HG03175 (cell line): Measurements from ENCODE around the gene RPTOR.
"Not testable (repeated sequence)": the region's sequence is repeated elsewhere in the genome, so short reads cannot be mapped to it uniquely, and the experiment has no call there.

Experiments used
- ATAC-seq: cut with Tn5 transposase; IDR thresholded peaks from one replicate; pipeline ENCODE4 v1.9.1; 2021; ENCODE audit warnings: mild to moderate bottlenecking, moderate library complexity; ENCODE audit not compliant: unreplicated experiment

The RPTOR gene

GRCh38 chr17:80790981-80791742 is 246.5 kb downstream of the RPTOR start:
- no peak for ATAC-seq

DNA sequence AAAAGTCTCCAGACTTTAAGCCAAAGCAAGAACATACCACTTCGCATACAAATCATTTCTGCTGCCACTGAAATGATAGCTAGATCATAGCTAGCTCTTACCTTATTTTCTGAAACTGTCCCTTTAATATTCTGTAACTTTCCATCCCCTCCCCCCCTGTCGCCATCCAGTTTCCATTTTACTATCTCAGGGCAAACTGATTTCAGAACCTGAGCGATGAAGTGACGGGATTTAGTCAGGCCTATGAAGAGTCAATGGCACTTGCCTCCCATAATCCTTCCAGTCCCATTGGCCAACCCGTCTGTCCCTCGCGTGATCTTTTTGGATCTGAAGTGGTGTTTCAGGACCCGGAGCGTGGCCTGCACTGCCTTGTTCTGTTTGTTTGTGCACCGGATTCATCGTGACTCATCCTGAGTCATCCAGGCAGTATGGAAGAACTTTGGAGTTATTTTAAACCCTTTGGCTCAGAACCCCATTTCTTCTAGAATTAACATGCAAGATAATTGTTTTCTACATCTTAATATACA is 247.2 kb downstream of the RPTOR start:
- no peak for ATAC-seq

GRCh38 chr17:80792373-80792781 is 247.7 kb downstream of the RPTOR start:
- no peak for ATAC-seq

GRCh38 chr17:80793421-80793820 is 248.8 kb downstream of the RPTOR start:
- no peak for ATAC-seq

DNA sequence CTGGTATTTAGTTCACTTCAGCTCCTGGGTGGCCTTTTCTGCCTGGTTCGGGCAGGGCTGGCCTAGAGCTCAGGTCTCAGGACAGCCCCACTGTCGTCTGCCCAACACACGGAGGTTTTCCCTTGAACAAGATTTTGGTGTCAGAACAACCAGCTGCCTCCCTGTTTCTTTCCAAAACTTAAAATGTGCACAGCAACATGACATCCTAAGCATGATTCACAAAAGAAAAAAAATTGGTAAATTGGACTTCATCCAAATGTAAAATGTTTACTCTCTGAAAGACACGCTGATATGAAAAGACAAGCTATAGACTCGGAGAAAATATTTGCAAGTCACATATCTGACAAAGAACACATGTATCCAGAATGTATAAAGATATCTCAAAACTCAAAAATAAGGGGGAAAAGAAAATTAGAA is 249.2 kb downstream of the RPTOR start:
- no peak for ATAC-seq

GRCh38 chr17:80794281-80795089 is 249.8 kb downstream of the RPTOR start:
- no peak for ATAC-seq

DNA sequence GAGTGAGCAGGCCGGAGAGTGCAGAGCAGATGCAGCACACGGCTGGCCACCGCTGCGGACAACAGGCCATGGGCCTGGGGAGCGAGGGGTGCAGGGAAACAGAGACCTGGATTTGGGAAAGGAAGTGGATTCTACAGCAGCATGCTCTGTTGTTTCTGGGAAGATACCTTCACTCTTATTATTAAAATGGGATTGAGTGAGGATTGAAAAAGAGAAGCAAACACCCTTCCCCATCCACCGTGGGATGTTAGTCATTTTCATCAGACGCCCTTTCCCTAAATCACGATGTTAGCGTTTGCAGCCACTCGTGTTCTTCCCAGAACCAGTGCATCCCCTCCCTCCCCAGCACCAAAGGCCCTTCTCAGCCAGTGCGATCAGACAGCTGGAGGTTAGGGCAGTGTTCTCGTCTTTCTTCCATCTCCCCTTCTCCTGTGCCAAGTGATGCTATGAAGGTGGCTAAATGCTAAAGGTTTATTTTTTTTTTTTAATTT is 250.5 kb downstream of the RPTOR start:
- no peak for ATAC-seq

GRCh38 chr17:80795754-80796153 is 251.1 kb downstream of the RPTOR start:
- no peak for ATAC-seq

DNA sequence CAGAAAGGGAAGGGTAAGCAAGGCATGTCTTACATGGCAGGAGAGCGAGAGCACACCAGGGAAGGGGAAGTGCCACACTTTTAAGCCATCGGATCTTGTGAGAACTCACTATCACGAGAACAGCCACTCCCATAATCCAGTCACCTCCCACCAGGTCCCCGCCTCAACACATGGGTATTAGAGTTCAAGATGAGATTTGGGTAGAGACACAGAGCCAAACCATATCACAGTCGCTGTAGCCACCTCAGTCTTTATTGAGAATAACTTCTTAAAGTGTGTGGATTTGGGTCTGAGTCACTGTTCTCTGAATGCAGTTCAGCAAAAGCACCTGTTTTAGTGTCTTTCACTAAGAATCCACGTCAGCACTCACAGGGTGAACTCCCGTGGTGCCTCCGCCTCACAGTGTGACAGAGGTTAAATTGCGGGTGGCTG is 251.8 kb downstream of the RPTOR start:
- ATAC-seq = no peak

DNA sequence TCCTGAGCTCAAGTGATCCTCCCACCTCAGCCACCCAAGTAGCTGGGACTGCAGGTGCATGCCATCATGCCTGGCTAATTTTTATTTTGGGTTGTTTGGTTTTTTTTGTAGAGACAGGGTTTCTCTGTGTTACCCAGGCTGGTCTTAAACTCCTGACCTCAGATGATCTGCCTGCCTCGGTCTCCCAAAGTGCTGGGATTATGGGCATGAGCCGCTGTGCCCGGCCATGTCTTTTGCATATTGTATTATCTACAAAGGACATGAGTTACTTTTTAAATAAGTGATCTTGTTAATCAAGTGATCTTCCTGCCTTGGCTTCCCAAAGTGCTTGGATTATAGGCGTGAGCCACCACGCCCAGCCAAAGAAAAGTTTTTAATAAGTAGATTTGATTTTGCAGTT is 252.6 kb downstream of the RPTOR start:
- not testable (repeated sequence) for ATAC-seq

DNA sequence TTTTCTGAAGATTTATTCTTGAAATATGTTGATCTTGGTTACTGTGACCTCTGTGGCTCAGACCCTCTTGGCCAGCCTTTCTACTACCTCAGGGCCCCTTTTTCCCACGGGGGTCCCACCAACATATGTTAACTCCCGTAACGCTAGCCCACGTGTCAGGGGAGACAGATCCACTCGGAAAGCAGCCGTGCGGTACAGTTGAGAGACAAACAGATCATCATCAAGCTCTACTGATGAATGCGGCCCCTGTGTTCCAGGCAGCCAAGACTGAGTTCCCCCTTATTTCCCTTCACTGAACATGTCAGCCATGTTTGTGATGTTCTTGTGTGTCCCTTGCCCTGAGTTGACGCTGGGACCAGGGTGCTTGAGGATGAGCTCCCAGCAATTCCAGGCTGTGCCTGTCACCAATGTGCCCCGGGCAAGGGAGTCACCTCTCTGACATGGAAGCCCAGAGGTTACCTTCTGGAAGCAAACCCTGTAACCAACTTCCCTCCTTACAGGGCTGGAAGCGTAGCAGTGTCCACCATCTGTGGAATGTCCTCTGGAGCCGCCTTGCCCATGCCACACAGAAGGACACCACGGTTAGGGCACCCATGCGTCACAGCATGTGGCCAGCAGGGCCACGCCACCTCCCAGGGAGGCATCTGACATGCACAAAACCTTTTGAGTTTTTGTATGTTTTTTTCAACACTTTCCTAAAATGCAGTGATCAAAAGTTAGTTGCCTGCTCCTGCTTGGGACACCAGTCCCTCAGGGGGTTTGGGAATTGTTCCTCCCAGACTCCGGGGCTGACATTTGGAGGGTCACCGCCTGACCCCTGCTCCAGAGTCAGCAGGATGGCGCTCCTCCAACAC is 253.3 kb downstream of the RPTOR start:
- ATAC-seq = no peak

- no peak for ATAC-seq
Measured at GRCh38 chr17:80798595-80799537, 254.2 kb downstream of the RPTOR start.

DNA sequence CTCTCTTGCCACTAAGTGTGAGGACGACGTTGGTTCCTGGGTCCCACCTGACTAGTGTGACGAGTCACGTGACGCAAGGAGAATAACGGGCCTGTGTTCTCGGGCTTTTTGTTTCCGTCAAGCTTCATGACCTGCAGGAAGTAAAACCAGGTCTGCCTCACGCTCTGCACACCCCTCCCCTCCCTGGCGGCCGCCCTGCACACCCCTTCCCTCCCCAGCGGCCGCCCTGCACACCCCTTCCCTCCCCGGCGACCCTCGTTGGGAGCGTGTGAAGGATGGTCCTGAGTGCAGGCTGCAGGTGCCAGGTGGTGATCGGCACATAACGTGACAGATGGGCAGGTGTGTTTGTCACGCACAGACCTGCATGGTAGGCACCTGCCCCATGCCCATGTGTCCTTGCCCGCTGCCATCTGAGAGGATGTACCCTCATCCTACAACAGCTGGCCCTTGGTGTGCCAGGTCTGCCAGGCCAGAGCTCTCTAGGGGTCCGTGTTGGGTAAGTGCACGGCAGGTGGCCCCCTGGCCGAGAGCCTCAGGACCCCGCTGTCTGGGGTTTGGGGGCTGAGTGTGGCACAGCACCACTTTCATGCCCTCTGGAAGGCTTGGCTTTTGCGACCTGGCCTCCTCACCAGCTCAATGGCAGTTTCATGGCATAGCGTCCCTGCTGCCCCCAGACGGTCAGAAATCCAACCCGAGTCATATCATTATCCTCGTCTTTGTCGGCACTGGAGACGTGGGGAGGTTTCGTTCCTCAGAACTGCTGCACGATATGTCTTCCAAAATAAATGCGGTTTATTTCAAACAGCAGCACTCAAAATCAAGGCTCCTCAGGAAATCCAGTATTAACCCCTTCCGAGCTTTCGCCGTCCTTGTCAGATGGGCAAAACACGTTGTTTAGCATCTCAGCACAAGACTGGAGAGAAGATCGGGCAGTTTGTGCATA is 255.2 kb downstream of the RPTOR start:
- ATAC-seq = no peak

- ATAC-seq = no peak
Measured at GRCh38 chr17:80800481-80801391, 256.1 kb downstream of the RPTOR start.

DNA sequence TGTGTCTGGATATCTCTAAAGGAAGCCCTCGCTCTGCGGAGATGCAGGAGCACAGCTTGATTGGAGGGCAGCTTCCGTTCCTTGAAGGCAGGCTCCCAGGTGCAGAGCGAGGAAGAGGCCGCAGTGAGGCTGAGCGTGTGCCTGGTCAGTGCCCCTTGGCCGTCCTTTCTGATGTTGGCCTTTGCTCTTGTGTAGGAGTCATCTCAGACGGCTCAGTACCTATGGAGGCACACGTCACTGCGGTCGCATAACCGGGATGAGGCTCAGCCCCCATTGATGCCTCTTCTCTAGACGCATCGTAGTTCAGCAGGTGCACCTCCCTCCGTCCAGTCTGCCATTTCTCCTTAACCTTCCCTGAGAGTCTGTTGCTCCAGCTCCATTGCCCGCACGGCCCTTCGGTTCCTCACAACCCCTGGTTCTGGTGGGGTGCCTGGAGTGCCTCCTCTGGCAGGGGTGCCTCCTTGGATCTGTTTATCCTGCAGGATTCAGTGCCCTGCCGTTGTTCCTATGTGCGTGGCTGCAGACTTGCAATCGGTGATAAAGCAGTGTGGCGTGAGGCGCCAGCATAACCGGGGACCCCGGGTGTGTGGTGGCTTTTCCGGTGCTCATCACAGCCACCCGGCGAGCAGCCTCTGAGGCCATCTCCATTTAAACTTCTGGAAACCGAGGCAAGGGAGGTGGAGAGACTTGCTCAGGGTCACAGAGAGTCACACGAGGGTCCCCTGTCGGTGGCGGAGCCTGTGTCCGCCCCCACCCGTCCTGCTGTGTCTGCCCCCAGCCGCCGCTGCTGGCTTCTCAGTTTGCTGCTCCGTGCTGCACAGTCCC is 258.2 kb downstream of the RPTOR start:
- ATAC-seq = no peak
